IMR-90 (cell line): ENCODE measurements around the gene SORCS1.

Experiments used
- CEBPB ChIP-seq: IDR thresholded peaks from 2 replicates; pipeline ENCODE4 v1.6.1; 2012; ENCODE audit warnings: low read depth, low read length, improper control_type of control experiment
- CHD1 ChIP-seq: IDR thresholded peaks from 2 replicates; pipeline ENCODE4 v1.6.1; 2012; ENCODE audit warnings: low read depth, low read length, improper control_type of control experiment
- MAFK ChIP-seq: IDR thresholded peaks from 2 replicates; pipeline ENCODE4 v1.6.1; 2012; ENCODE audit warnings: low read depth, low read length, improper control_type of control experiment
- RFX5 ChIP-seq: IDR thresholded peaks from 2 replicates; pipeline ENCODE4 v1.8.0; 2012; ENCODE audit warnings: low read depth, mild to moderate bottlenecking, low read length, moderate library complexity
- TF ChIP-seq, protein P1 (sequence below): conservative IDR thresholded peaks from 2 replicates; pipeline ENCODE4 v1.5.1; 2012; ENCODE audit warnings: mild to moderate bottlenecking, low read depth, low read length, improper control_type of control experiment

DNA sequence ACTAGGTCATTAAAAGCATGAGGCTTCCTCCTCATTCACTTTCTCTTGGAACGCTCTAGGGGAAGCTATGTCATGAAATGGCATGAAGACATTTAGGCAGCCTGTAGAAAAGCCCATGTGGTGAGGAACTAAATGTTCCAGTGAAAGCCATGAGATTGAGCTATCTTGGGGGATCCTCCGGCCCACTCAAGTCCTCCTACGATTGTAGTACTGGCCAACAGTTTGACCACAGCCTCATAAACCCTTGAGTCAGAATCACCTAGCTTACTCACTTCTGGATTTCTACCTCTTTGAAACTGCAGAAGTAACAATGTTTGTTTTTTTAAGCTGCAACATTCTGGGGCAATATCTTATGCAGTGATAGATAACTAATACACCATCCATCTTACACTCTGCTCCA, 605.1 kb downstream of the SORCS1 start:
- TF ChIP-seq, protein P1, sequence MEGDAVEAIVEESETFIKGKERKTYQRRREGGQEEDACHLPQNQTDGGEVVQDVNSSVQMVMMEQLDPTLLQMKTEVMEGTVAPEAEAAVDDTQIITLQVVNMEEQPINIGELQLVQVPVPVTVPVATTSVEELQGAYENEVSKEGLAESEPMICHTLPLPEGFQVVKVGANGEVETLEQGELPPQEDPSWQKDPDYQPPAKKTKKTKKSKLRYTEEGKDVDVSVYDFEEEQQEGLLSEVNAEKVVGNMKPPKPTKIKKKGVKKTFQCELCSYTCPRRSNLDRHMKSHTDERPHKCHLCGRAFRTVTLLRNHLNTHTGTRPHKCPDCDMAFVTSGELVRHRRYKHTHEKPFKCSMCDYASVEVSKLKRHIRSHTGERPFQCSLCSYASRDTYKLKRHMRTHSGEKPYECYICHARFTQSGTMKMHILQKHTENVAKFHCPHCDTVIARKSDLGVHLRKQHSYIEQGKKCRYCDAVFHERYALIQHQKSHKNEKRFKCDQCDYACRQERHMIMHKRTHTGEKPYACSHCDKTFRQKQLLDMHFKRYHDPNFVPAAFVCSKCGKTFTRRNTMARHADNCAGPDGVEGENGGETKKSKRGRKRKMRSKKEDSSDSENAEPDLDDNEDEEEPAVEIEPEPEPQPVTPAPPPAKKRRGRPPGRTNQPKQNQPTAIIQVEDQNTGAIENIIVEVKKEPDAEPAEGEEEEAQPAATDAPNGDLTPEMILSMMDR, result no peak
- TF ChIP-seq MAFK (no peak), CEBPB (peak; percentile 57), RFX5 (no peak), CHD1 (no peak)
